ENCODE results near the gene RNF123. TPM values are rescaled to one million over a fixed set of nuclear protein-coding genes. Genes with fewer than 3 reads are reported as not detected.
A peak's percentile ranks its signal among the peaks of the same experiment; 100 is the strongest.

RNF123 gene
- total and polyA plus RNA-seq, 2 experiments from 2014 or later, result 27.7 to 39.1 TPM

DNA sequence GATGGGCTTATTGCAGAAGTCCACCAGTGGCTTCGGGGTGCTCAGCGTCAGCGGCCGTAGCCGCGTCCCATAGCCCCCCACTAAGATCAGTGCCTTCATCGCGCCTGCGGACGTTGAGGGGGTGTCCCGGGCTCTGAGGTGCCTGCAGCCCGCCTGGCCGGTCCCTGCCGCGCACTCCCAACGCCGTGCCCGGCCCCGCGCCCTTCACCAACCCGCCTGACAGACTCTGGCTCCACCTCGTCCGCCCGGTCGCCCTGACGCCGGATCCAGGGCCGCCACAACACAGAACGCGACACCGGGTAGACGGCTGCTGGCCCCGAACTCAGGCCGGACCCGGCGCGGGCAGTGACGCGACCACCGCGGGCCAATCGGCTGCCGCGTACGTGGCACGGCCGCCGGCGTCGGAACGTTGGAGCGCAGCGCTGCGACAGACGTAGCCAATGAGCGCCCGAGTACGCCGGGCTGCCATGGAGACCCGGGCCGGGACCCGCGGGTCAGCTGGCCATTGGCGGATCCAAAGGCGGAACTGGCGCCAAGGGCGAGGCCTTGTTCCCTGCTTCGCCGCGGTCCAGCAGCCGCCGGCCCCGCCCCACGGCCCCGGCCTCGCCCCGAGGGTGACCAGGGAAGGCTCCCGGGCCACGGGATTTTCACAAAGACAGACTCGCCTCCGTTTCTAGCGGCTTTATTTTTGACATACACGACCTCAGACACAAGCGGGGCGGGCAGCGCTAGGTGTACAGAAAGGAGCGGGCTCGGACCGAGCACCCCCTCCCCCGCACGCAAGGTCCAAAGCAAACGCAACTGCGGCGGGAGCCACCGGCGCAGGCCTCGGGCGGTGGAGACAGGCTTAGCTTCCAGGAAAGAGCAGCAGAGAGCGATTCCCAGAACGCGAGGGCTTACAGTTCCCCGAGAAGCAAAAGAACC, 34.5 kb downstream of the RNF123 start, which contains the start of gene GMPPB:
TSS of gene GMPPB (minus strand) at position 324 of the 924 bp plus-strand sequence. CDS start at position 99, 225 bp downstream.
- no peaks in the 10 kb centered on the region for H3K36me3 ChIP-seq (replicated peaks; ENCODE audit: insufficient read depth, low read depth)
- H3K4me1 ChIP-seq (ENCODE audit: insufficient read depth), result peaks cover 20% of the 10 kb centered on the region
- peak within 1 kb of the TSS; percentile 89 for H3K4me2 ChIP-seq
- no peaks in the 10 kb centered on the region for H3K9me2 ChIP-seq (replicated peaks; ENCODE audit: insufficient read depth)
- H3K27me3 ChIP-seq, result no peaks in the 10 kb centered on the region
- peak; percentile 99 for DNase-seq (ENCODE audit: low spot score)
- no peaks in the 10 kb centered on the region for H3K9me3 ChIP-seq (ENCODE audit: low read depth)
- H3K4me3 ChIP-seq, result peak within 1 kb of the TSS; percentile 65
- peaks cover 2% of the 10 kb centered on the region for H4K20me1 ChIP-seq (ENCODE audit: insufficient read depth, poor library complexity, severe bottlenecking)
- TF ChIP-seq, protein P1, sequence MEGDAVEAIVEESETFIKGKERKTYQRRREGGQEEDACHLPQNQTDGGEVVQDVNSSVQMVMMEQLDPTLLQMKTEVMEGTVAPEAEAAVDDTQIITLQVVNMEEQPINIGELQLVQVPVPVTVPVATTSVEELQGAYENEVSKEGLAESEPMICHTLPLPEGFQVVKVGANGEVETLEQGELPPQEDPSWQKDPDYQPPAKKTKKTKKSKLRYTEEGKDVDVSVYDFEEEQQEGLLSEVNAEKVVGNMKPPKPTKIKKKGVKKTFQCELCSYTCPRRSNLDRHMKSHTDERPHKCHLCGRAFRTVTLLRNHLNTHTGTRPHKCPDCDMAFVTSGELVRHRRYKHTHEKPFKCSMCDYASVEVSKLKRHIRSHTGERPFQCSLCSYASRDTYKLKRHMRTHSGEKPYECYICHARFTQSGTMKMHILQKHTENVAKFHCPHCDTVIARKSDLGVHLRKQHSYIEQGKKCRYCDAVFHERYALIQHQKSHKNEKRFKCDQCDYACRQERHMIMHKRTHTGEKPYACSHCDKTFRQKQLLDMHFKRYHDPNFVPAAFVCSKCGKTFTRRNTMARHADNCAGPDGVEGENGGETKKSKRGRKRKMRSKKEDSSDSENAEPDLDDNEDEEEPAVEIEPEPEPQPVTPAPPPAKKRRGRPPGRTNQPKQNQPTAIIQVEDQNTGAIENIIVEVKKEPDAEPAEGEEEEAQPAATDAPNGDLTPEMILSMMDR (IDR thresholded peaks at IDR 0.05; ENCODE audit: poor library complexity), result no peak
- TF ChIP-seq EZH2phosphoT487 (IDR thresholded peaks at IDR 0.05; ENCODE audit: low read depth, severe bottlenecking, unreplicated experiment) (no peak), EZH2 (IDR thresholded peaks at IDR 0.05; ENCODE audit: borderline replicate concordance) (no peak)
- WGBS (ENCODE audit: low lambda C conversion rate, missing lambda C conversion rate), result under 1% methylated on average over 93 of the region's 102 CpGs
- peaks cover 13% of the 10 kb centered on the region for H3K79me2 ChIP-seq
- H3K27ac ChIP-seq, result peak within 1 kb of the TSS; percentile 98
- peak within 1 kb of the TSS; percentile 74 for H2AFZ ChIP-seq

DNA sequence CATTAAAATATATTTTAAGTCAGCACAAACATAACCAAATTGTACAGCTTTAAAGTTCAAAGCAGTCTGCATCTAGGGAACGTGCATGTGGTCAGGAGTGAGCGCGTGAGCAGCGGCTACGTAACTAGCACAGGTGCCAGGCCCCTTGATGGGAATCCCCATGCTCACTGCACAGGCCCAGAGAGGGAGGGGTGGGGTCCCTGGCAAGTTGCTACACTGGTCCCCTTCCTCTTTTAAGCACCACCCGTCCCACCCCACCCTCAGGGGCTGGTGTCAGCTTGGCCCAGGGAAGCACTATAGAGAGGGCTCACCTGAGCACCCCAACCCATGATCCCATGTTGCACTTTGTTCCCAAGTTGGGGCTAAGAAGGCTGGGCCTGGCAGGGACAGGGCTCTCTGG, 35.2 kb downstream of the RNF123 start:
- no peaks in the 10 kb centered on the region for H3K27me3 ChIP-seq
- H3K9me3 ChIP-seq (ENCODE audit: low read depth), result no peaks in the 10 kb centered on the region
- H3K79me2 ChIP-seq, result peaks cover 15% of the 10 kb centered on the region
- DNase-seq (ENCODE audit: low spot score), result no peak
- peak overlapping the region; percentile 74 for H2AFZ ChIP-seq
- H3K36me3 ChIP-seq (replicated peaks; ENCODE audit: insufficient read depth, low read depth), result no peaks in the 10 kb centered on the region
- H4K20me1 ChIP-seq (ENCODE audit: insufficient read depth, poor library complexity, severe bottlenecking), result no peaks in the 10 kb centered on the region
- peak overlapping the region; percentile 47 for H3K4me3 ChIP-seq
- H3K27ac ChIP-seq, result peak overlapping the region; percentile 98
- TF ChIP-seq, protein P1 (IDR thresholded peaks at IDR 0.05; ENCODE audit: poor library complexity), result no peak
- TF ChIP-seq EZH2phosphoT487 (IDR thresholded peaks at IDR 0.05; ENCODE audit: low read depth, severe bottlenecking, unreplicated experiment), result no peak
- no peak for TF ChIP-seq EZH2 (IDR thresholded peaks at IDR 0.05; ENCODE audit: borderline replicate concordance)
- H3K9me2 ChIP-seq (replicated peaks; ENCODE audit: insufficient read depth), result no peaks in the 10 kb centered on the region
- 53% methylated on average over 6 of the region's 6 CpGs for WGBS (ENCODE audit: low lambda C conversion rate, missing lambda C conversion rate)
- peaks cover 15% of the 10 kb centered on the region for H3K4me1 ChIP-seq (ENCODE audit: insufficient read depth)
- peak overlapping the region; percentile 89 for H3K4me2 ChIP-seq

DNA sequence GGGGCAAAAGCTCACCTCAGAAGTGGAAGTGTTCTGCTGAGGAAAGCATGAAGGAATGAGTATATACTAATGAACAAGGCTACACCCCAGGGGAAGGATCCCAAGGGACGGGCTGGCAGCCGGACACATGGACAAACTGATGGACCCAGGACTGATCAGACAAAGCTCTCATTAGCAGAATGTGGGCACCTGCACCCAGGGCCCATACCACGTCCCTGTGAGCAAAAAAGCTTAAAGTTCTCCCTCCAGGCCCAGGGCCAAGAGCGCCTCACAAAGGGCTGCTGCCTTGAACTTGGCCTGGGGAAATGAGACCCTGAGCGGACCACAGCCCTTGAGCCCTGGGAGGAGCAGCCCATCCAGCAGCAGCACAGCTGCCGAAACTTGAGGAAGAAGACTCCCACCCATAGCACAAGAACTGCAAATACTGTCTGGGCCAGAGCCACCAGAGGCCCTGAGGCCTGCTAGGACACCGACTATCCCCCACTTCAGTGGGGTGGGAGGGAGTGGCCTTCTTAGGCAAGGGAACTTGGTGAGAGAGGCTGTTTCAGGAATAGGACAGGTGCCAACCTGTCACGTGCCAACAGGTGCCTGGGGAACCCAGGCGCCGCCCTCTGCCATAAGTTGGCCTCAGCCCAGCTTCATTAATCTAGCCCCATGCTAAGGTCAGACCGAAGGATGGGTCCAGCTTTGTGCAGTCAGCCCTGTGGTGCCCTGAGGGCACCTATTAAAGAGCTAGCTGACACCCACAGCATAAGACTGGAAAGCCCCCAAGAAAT, 36.7 kb downstream of the RNF123 start:
- Histone ChIP-seq H3K4me3 (no peak overlapping the region), H3K9me3 (ENCODE audit: low read depth) (no peaks in the 10 kb centered on the region), H3K36me3 (replicated peaks; ENCODE audit: insufficient read depth, low read depth) (no peaks in the 10 kb centered on the region), H2AFZ (no peak overlapping the region), H3K79me2 (peaks cover 19% of the 10 kb centered on the region), H3K4me2 (no peak overlapping the region), H3K9me2 (replicated peaks; ENCODE audit: insufficient read depth) (no peaks in the 10 kb centered on the region), H4K20me1 (ENCODE audit: insufficient read depth, poor library complexity, severe bottlenecking) (no peaks in the 10 kb centered on the region), H3K4me1 (ENCODE audit: insufficient read depth) (peaks cover 15% of the 10 kb centered on the region), H3K27me3 (no peaks in the 10 kb centered on the region), H3K27ac (peak overlapping the region; percentile 98)
- WGBS (ENCODE audit: low lambda C conversion rate, missing lambda C conversion rate), result 98% methylated on average over 11 of the region's 11 CpGs
- TF ChIP-seq EZH2phosphoT487 (IDR thresholded peaks at IDR 0.05; ENCODE audit: low read depth, severe bottlenecking, unreplicated experiment), result no peak
- TF ChIP-seq EZH2 (IDR thresholded peaks at IDR 0.05; ENCODE audit: borderline replicate concordance), result no peak
- TF ChIP-seq, protein P1 (IDR thresholded peaks at IDR 0.05; ENCODE audit: poor library complexity), result no peak
- no peak for DNase-seq (ENCODE audit: low spot score)
